Measurements from ENCODE around the gene TRIM40. TPM values are rescaled to one million over a fixed set of nuclear protein-coding genes. Genes with fewer than 3 reads are reported as not detected.

Gene TRIM40
- total RNA-seq = not detected
- polyA plus RNA-seq = not detected
- long read RNA-seq, donor 1 = 0 reads
- long read RNA-seq, donor 2 = 0 reads
- long read RNA-seq, donor 3 = 0 reads
- long read RNA-seq, donor 4 = 0 reads
- long read RNA-seq, donor 5 = 0 reads
- long read RNA-seq, donor 6 = 0 reads
- long read RNA-seq, donor 7 = 0 reads
- long read RNA-seq, donor 8 = 0 reads
- long read RNA-seq, donor 9 = 0 reads
- long read RNA-seq, donor 10 = 0 reads

- intact Hi-C loops (cut with DNase I; ENCODE audit: low total_unique reads) = no loop called here
- Histone ChIP-seq H3K9me3 (no peaks in the 10 kb centered on the region), H3K4me1 (peaks cover 0 to 6% (median 5%) of the 10 kb centered on the region in 4 donors), H3K27me3 (peaks cover 0 to 56% (median 9%) of the 10 kb centered on the region in 3 donors), H3K36me3 (no peaks in the 10 kb centered on the region), H3K27ac (no peak within 1 kb of the TSS), H3K4me3 (no peak within 1 kb of the TSS)
- TF ChIP-seq CTCF (IDR thresholded peaks at IDR 0.05) = no peak
- no peak for TF ChIP-seq POLR2AphosphoS5 (IDR thresholded peaks at IDR 0.05)
- TF ChIP-seq EP300 (IDR thresholded peaks at IDR 0.05) = no peak
- TF ChIP-seq POLR2A (IDR thresholded peaks at IDR 0.05) = no peak
- DNase-seq = peak in 1 of 2 donors; percentile 66
- WGBS, 5 donors = 31 to 63% (median 42%) methylated on average over 4 of the region's 4 CpGs
These were observed at the start of gene TRIM40 for GRCh38 chr6:30135757-30136156. TRIM40 (plus strand) TSS chr6:30136140; CDS start chr6:30137037, 897 bp downstream.

GRCh38 chr6:30087876-30088275 is 48.1 kb upstream of the TRIM40 start:
- Histone ChIP-seq H3K4me3 (no peak overlapping the region), H3K27me3 (peaks cover 0 to 36% (median 6%) of the 10 kb centered on the region in 3 donors), H3K4me1 (peaks cover 0 to 13% (median 0%) of the 10 kb centered on the region in 4 donors), H3K9me3 (no peaks in the 10 kb centered on the region), H3K36me3 (no peaks in the 10 kb centered on the region), H3K27ac (no peak overlapping the region)
- intact Hi-C loops (cut with DNase I; ENCODE audit: low total_unique reads) = no loop called here
- no peak for DNase-seq
- WGBS, 5 donors = 69 to 96% (median 79%) methylated on average over 5 of the region's 5 CpGs
- no peak for TF ChIP-seq CTCF (IDR thresholded peaks at IDR 0.05)
- no peak for TF ChIP-seq POLR2A (IDR thresholded peaks at IDR 0.05)
- no peak for TF ChIP-seq POLR2AphosphoS5 (IDR thresholded peaks at IDR 0.05)
- TF ChIP-seq EP300 (IDR thresholded peaks at IDR 0.05) = no peak

GRCh38 chr6:30091577-30092381 is 44.2 kb upstream of the TRIM40 start:
- Histone ChIP-seq H3K36me3 (no peaks in the 10 kb centered on the region), H3K27me3 (peaks cover 0 to 57% (median 6%) of the 10 kb centered on the region in 3 donors), H3K4me1 (peaks cover 0 to 13% (median 3%) of the 10 kb centered on the region in 4 donors), H3K4me3 (no peak overlapping the region), H3K9me3 (no peaks in the 10 kb centered on the region), H3K27ac (peak overlapping the region; percentile 18 to 72 (median 44))
- intact Hi-C loops (cut with DNase I; ENCODE audit: low total_unique reads) = no loop called here
- DNase-seq = peak in 1 of 2 donors; percentile 77
- TF ChIP-seq CTCF (IDR thresholded peaks at IDR 0.05) (no peak), EP300 (IDR thresholded peaks at IDR 0.05) (no peak), POLR2AphosphoS5 (IDR thresholded peaks at IDR 0.05) (no peak), POLR2A (IDR thresholded peaks at IDR 0.05) (no peak)
- WGBS, 5 donors = 26 to 45% (median 39%) methylated on average over 11 of the region's 11 CpGs

- peaks cover 0 to 65% (median 6%) of the 10 kb centered on the region in 3 donors for H3K27me3 ChIP-seq
- intact Hi-C loops (cut with DNase I; ENCODE audit: low total_unique reads) = no loop called here
- H3K27ac ChIP-seq = no peak overlapping the region
These were observed 42.9 kb upstream of the TRIM40 start for GRCh38 chr6:30092852-30093543.

More at GRCh38 chr6:30092852-30093543, 42.9 kb upstream of the TRIM40 start:
- no peak for TF ChIP-seq EP300 (IDR thresholded peaks at IDR 0.05)
- no peak for TF ChIP-seq POLR2AphosphoS5 (IDR thresholded peaks at IDR 0.05)
- TF ChIP-seq CTCF (IDR thresholded peaks at IDR 0.05) = no peak
- TF ChIP-seq POLR2A (IDR thresholded peaks at IDR 0.05) = no peak
- WGBS, 5 donors = 64 to 74% (median 68%) methylated on average over 6 of the region's 6 CpGs
- Histone ChIP-seq H3K4me3 (no peak overlapping the region), H3K9me3 (no peaks in the 10 kb centered on the region), H3K36me3 (no peaks in the 10 kb centered on the region), H3K4me1 (peaks cover 0 to 22% (median 3%) of the 10 kb centered on the region in 4 donors)
- DNase-seq = no peak
